WTC11 (cell line): ENCODE measurements around the gene ROPN1L.

Experiments used
- CTCF ChIP-seq: fragments of 200-600 bp; IDR thresholded peaks from 2 replicates; pipeline ENCODE4 v1.8.0; 2022; ENCODE audit warnings: antibody characterized with exemption
- E2F5 ChIP-seq: sonication (generic); formaldehyde crosslinking; IDR thresholded peaks from 2 replicates; pipeline ENCODE4 v1.8.1; 2022; ENCODE audit warnings: mild to moderate bottlenecking, moderate library complexity, missing genetic modification reagents
- PRDM15 ChIP-seq: sonication (generic); formaldehyde crosslinking; IDR thresholded peaks from 2 replicates; pipeline ENCODE4 v1.8.0; 2022; ENCODE audit warnings: missing genetic modification reagents
- USF1 ChIP-seq: sonication (generic); formaldehyde crosslinking; IDR thresholded peaks from 2 replicates; pipeline ENCODE4 v1.8.0; 2022; ENCODE audit warnings: mild to moderate bottlenecking, missing genetic modification reagents
- ZMAT4 ChIP-seq: fragments of 250-450 bp; sonication (Bioruptor Pico); IDR thresholded peaks from 2 replicates; pipeline ENCODE4 v1.9.0; 2021; ENCODE audit warnings: mild to moderate bottlenecking

GRCh38 chr5:10416868-10417267 is 24.8 kb upstream of the ROPN1L start:
- TF ChIP-seq PRDM15 (CRISPR knock-in tag) (no peak), E2F5 (CRISPR knock-in tag) (no peak), CTCF (no peak), USF1 (CRISPR knock-in tag) (no peak), ZMAT4 (CRISPR knock-in tag) (no peak)
